SKM-1 treated with dmso at 0.1 percent for 144 hours (cell line): ENCODE measurements around the gene SLAMF8.

Experiments used
- DNase-seq: peaks from one replicate; lab custom pipeline; 2025; ENCODE audit not compliant: unreplicated experiment; lab: John Stamatoyannopoulos, UW

SLAMF8 gene

GRCh38 chr1:159868766-159869165 is 42.1 kb downstream of the SLAMF8 start:
- DNase-seq = no peak

GRCh38 chr1:159869173-159869572 is 42.5 kb downstream of the SLAMF8 start:
- DNase-seq = no peak

GRCh38 chr1:159869607-159870006 is 42.9 kb downstream of the SLAMF8 start:
- no peak for DNase-seq

DNA sequence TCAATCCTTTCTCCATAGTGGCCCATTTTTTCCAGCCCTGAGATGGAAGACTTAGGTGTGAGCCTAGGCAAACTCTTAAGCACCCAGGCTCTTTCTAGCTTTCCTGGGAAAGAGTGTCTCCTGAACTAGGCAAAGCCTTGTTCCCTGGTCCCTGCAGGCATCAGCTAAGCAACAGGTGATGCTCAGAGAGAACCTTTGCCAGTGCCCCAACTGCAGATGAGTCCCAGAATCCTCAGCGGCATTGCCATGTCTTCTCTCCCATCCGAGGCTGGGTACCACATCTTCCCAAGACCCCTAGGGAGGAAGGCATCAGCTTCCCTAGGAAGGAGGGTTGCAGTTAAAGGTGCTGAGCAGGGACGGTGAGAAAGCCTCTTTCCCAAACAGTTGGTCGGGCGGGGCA is 44.0 kb downstream of the SLAMF8 start:
- DNase-seq = no peak

- no peak for DNase-seq
These were observed 46.2 kb downstream of the SLAMF8 start for GRCh38 chr1:159872891-159873290.

DNA sequence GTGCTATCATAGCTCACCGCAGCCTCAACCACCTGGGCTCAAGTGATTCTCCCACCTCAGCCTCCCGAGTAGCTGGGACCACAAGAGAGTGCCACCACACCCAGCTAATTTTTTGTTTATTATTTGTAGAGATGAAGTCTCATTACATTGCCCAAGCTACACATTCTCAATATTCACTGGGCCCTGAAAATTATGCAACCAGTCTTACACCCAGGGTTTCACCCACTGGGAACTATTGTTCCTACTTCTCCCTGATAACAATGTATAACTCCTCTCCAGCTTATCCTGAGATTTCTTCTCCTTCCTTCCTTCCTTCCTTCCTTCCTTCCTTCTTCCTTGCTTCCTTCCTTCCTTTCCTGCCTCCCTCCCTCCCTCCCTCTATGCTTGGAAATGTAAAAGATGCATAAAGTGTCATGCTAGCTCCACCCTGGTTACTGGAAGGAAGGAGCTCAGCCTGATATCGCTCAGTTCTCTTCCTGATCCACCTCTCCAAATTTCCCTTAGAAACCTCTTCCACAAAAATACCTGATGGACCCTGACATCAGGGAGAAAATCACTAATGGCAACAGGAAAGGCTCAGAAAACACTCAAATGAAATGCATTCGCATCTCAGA is 47.0 kb downstream of the SLAMF8 start:
- DNase-seq = no peak

DNA sequence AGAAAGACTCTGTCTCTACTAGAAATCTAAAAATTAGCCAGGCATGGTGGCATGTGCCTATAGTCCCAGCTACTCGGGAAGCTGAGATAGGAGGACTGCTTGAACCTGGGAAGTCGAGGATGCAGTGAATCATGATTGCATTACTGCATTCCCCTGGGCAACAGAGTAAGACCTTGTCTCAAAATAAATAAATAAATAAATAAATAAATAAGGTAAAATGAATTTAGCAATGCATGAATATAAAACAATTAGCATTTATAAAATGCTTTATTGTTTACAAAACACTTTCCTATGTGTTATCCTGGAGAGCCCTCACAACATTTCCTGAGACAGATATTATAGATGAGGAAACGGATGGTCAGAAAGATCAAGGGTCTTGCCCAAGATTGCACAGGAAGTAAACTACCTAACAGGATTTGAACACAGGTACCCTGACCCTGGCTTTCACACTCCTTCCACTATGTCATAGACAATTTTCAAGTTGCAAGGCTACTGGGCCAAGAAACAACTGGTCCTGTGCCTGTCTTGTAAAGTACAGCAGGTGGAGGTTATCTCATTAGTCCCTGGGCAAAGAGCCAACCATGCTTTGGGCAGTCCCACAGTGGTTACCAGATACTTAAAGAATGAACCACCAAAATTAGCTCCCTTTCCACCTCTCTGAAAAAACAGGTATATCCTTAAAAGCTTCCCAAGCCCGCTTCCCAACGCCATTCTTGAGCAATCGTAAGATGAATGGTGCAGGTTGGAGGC is 51.2 kb downstream of the SLAMF8 start:
- DNase-seq = no peak

DNA sequence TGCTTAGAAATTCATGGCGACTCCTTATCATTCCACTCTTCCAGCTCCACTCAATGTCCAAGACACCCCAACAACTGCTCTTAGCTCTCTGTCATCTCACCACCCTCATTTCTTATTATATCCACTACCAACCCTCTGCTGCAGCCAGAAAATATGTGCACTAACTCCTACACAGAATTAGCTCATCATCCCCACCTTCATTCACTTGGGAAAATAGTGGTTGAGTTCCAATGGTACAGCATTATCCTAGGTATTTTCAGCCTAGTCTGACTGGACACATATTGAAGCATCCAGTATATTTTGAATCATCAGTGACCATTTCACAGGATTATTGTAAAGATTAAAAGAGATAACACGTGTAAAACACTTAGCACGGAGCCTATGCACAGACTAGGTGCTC is 52.5 kb downstream of the SLAMF8 start:
- no peak for DNase-seq

DNA sequence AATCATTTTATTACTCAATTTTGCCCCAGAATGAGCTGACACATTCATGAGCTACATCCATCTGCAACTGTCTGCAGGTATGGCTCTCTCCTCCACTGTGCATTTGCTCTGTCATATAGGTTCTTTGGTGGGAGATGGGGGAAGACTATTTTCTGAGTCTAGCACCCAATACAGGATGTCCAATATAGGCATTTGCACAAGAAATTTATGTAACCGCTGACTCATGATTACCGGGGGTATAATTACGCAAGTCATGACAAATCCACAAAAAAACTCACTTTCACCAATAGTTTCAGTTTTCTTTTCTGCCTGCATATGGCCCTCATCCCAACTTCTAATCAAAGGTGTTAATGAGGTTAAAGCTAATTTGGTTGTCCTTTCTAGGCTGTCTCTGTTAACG is 53.3 kb downstream of the SLAMF8 start:
- DNase-seq = peak; percentile 88

DNA sequence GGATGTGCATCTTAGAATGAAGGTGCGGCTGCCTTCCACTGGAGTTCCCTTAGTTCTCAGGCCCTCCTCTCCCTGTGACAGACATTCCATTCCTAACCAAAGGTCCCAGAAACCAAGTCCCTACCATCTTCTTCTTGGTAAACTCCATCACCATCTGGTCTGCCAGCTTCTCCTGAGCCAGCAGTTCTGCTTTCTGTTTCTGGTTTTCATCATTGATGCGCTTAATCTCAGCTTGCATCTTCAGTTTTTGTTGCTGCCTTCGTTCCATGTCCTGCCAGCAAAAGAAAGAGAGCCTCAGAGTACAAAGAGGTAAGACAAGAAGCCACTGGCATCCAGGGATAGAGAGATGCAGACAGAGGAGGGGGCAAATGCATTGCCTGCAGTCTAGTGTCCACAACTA is 53.8 kb downstream of the SLAMF8 start:
- DNase-seq = peak; percentile 60

DNA sequence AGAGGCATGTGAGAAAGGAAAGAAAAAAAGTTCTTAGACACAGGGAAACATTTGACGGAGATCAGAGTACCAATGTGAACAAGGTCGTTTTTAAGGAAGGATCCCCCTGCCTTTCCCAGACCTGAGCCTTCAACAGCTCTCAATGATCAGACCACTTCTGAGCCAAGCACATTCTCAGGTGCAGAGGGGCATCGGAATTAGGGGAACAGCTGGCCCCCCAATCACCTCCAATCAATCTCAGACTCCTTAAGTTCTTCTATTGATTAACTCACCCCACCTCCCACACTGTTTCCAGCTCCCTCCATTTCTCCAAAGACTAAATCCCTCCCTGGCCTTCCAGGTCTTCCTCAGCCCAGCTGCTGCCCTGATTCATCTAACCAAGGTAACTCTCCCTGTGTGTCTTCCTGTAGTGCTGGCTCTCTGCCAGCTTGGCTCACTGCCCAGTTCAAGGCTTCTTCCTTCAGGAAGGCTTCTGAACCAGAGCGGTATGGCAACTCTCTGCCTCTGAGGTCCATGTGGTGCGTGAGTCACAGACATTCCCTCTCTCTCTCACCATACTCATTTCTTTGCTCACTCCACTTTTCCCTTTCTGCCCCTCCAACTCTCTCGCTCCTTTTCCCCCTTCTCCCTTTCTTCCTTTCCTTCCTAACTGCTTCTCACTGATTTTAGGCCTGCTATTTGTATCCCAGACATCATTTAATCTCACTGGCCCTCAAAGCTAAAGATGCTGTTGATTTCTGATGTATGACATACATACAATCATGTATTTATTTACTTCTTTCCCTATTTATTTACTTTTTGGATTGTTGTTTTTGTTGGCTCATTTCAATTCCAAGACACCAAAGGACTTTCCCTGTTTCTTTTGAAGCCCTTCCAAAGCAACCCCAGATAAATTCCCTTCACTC is 55.2 kb downstream of the SLAMF8 start:
- DNase-seq = peak; percentile 29

DNA sequence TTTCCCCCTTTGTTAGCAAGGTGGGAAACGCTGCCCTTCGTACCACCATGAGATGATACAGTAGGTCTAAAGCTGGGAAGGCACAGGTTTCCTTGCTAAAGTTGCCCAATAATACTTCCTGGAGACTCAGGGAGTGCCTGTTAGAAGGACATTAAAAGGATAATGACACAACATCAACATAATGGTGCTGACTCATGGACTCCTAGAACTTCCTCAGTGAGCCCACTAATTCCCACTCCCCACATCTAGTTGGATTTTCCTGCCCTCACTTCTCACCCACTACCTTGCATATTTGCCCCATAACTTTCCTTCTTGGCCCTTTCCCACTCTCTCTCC is 55.8 kb downstream of the SLAMF8 start:
- peak; percentile 28 for DNase-seq

DNA sequence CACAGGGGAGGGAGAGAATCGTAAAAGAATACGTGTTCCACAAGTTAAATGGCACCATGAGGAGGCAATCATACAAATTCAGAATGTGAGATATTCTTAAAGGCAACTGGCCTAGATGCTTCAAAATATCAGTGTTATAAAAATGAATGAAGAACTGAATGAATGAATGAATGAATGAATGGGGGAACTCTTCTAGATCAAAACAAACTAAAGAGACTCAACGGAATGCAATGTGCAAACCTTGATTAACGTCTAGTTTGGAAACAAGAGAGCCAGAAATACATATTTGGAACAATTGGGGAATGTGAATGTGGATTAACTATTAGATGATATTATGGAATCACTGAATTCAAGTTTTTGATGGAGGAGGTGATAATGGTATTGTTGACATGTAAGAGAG is 56.5 kb downstream of the SLAMF8 start:
- no peak for DNase-seq

GRCh38 chr1:159884296-159884695 is 57.6 kb downstream of the SLAMF8 start:
- DNase-seq = no peak
